Nephron (organoid): ENCODE data around the gene CAMKMT.

Experiments
- H3K27ac Mint-ChIP-seq, 3 experiments: 2 replicates each; pipeline ENCODE4 v1.8.0; 2020; ENCODE audit warnings: mixed read lengths in 3 of 3, mild to moderate bottlenecking in 2 of 3, moderate library complexity in 1 of 3
- H3K27me3 Mint-ChIP-seq: 2 replicates; pipeline ENCODE4 v1.8.0; 2021; ENCODE audit warnings: low read depth, mild to moderate bottlenecking, moderate library complexity, mixed read lengths
- H3K36me3 Mint-ChIP-seq: 2 replicates; pipeline ENCODE4 v1.8.0; 2020; ENCODE audit warnings: low read depth, mixed read lengths
- H3K4me1 Mint-ChIP-seq: 2 replicates; pipeline ENCODE4 v1.8.0; 2020; ENCODE audit warnings: mixed read lengths
- H3K4me3 Mint-ChIP-seq, 3 experiments: 2 replicates each; pipeline ENCODE4 v1.8.0; 2020; ENCODE audit warnings: mild to moderate bottlenecking in 3 of 3, mixed read lengths in 3 of 3, moderate library complexity in 2 of 3
- H3K9me3 Mint-ChIP-seq: 2 replicates; pipeline ENCODE4 v1.8.0; 2020; ENCODE audit warnings: mixed read lengths
- CTCF ChIP-seq, 3 experiments: fragments of 200-600 bp; sonication (generic); IDR thresholded peaks; one replicate each; pipeline ENCODE4 v1.5.0; 2021; ENCODE audit warnings: antibody characterized with exemption in 3 of 3; ENCODE audit not compliant: unreplicated experiment in 3 of 3

CAMKMT gene

DNA sequence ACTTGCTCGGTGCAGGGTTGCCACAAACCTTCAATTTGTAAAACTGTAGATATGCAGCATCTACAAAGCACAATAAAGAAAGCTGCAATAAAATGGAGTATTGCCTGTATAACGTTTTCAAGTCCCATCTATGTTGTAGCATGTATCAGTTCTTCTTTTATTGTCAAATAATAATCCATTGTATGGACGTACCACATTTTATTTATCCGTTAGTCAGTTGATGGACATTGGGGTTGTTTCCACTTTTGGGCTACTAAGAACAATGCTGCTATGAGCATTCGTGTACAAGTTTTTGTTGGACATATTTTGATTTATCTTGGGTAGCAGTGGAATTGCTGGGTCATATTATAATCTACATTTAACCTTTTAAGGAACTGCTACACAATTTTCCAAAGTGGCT is 339.1 kb downstream of the CAMKMT start:
- no peaks in the 10 kb centered on the region for H3K36me3 Mint-ChIP-seq
- H3K27me3 Mint-ChIP-seq = no peaks in the 10 kb centered on the region
- no peak overlapping the region for H3K27ac Mint-ChIP-seq
- peaks cover 3% of the 10 kb centered on the region for H3K9me3 Mint-ChIP-seq
- no peak for TF ChIP-seq CTCF (IDR thresholded peaks at IDR 0.05; ENCODE audit: unreplicated experiment in 3 of 3)
- no peaks in the 10 kb centered on the region for H3K4me1 Mint-ChIP-seq
- no peak overlapping the region for H3K4me3 Mint-ChIP-seq

GRCh38 chr2:44705356-44705755 is 343.6 kb downstream of the CAMKMT start:
- Mint-ChIP-seq H3K4me1 (peaks cover 10% of the 10 kb centered on the region), H3K9me3 (peaks cover 1% of the 10 kb centered on the region), H3K36me3 (no peaks in the 10 kb centered on the region), H3K27me3 (peaks cover 3% of the 10 kb centered on the region), H3K27ac (no peak overlapping the region), H3K4me3 (no peak overlapping the region)
- no peak for TF ChIP-seq CTCF (IDR thresholded peaks at IDR 0.05; ENCODE audit: unreplicated experiment in 3 of 3)

DNA sequence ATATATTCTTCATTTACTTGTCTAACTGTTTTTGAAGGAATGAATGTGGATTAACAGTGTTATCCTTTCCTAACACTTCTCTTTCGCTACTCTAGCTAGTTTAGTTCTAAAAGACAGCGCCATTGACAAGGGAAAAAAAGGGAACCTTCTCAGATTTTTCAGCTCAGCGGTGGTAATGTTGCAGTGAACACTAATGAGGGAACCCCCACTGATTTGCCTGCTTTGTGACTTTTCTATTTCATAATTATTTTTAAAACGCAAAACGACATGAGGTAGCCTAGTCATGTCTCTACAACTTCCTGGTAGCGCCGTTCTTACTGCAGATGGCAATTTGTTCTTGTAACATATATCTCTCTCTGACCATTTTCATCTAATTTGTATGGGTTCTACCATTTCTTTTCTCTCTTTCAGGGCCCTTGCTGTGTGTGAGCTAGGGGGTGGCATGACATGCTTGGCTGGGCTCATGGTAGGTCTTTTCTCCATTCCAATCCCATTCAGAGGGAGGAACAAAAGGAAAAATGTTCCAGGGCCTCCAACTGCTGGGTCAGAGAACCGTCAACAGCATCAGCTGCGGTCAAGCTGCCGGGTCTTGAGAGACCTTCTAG is 344.2 kb downstream of the CAMKMT start:
- no peak overlapping the region for H3K4me3 Mint-ChIP-seq
- no peak for TF ChIP-seq CTCF (IDR thresholded peaks at IDR 0.05; ENCODE audit: unreplicated experiment in 3 of 3)
- H3K9me3 Mint-ChIP-seq = no peaks in the 10 kb centered on the region
- no peak overlapping the region for H3K27ac Mint-ChIP-seq
- peaks cover 10% of the 10 kb centered on the region for H3K4me1 Mint-ChIP-seq
- H3K27me3 Mint-ChIP-seq = peaks cover 3% of the 10 kb centered on the region
- no peaks in the 10 kb centered on the region for H3K36me3 Mint-ChIP-seq

DNA sequence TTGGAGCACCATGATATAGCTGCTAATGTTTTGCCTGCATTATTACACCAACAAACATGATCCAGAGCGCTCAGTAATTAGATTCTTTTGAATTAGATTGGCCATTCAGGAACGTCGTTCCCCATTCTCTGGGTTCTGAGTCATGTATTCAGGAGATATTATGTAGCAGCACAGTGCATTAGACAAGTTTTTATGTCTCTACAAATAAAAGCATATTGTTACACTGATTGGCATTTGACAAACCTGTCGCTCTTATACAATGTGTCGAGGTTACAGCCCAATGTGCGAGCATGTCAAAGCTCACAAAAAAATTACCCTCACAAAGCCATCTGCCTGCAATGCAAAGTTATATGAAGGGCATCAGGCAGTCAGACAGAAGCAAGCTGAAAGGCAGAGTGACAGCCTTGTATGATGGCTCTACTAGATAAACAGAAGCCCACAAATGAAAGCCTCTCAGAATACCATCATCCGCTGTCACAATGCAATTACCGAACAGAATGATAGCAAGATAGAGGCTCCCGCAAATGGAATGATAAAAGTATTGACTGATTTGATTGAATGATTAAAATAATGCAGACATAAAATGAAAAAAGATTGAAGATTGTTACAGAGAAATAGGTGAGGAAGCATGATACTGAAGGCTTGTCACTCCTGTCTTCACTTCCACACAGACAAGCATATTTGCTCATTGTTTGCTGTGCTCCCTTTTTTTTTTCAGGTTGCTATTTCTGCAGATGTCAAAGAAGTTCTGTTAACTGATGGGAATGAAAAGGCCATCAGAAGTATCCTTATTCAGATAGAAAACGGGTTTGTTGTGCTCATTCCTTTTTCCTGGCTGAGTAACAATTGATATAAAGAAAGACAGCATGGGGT is 345.2 kb downstream of the CAMKMT start:
- Mint-ChIP-seq H3K9me3 (no peaks in the 10 kb centered on the region), H3K4me3 (no peak overlapping the region), H3K36me3 (no peaks in the 10 kb centered on the region), H3K27me3 (peaks cover 3% of the 10 kb centered on the region), H3K4me1 (peaks cover 10% of the 10 kb centered on the region), H3K27ac (no peak overlapping the region)
- TF ChIP-seq CTCF (IDR thresholded peaks at IDR 0.05; ENCODE audit: unreplicated experiment in 3 of 3) = no peak

DNA sequence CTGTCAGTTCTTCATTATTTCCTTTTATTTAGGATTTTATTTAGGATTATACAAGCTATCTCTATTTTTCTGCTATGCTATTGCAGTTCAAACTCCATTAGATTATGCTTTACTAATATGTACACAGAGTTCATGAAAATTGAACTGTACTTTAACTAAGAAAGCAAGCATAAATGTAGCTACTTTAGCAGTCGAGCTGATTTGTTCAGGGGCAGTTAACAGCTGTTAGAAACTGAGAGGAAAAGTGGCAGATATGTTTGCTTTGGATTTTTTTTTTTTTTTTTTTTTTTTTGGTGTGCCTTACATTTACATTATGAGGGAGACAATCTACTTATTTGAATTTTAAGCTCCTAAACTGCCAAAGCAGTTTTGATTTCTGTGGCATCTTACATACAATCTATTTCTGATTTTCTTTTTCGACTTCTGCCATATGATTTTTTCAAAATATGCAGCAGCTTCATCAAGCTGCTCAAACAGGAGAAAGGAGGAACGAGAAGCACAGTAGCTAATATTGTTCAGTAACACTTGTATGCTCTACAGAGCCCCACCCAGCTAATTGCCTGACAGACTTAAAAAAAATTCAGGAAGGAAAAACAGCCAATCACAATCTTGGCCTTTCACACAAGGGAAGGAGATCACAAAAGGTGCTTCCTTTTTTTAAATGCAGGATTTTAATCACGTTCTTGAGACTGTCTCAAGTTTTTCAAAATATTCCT is 346.4 kb downstream of the CAMKMT start:
- no peak overlapping the region for H3K27ac Mint-ChIP-seq
- H3K9me3 Mint-ChIP-seq = no peaks in the 10 kb centered on the region
- no peak overlapping the region for H3K4me3 Mint-ChIP-seq
- no peaks in the 10 kb centered on the region for H3K36me3 Mint-ChIP-seq
- TF ChIP-seq CTCF (IDR thresholded peaks at IDR 0.05; ENCODE audit: unreplicated experiment in 3 of 3) = no peak
- H3K4me1 Mint-ChIP-seq = peaks cover 11% of the 10 kb centered on the region
- peaks cover 3% of the 10 kb centered on the region for H3K27me3 Mint-ChIP-seq
